CD14-positive monocyte (primary cell): ENCODE results near the gene RRP8. TPM values are rescaled to one million over a fixed set of nuclear protein-coding genes. Genes with fewer than 3 reads are reported as not detected.
A peak's percentile ranks its signal among the peaks of the same experiment; 100 is the strongest.

ENCODE experiments used
- DNase-seq, 3 donors: peaks; one replicate each; pipeline ENCODE4 v3.0.0-alpha.2; 2011 to 2022
- H2AFZ ChIP-seq: 2 replicates; pipeline ENCODE4 v1.6.0; 2012; ENCODE audit warnings: mild to moderate bottlenecking, low read depth, low read length, inconsistent platforms; ENCODE audit not compliant: insufficient read depth, poor library complexity, severe bottlenecking
- H3K27ac ChIP-seq, 2 donors: 1 replicate in 1 of 2; 2 replicates in 1 of 2; pipeline ENCODE4 v1.5.1; 2012 to 2013; ENCODE audit warnings: low read length in 2 of 2, control low read depth in 1 of 2, inconsistent platforms in 1 of 2, low read depth in 1 of 2, mild to moderate bottlenecking in 1 of 2
- H3K27me3 ChIP-seq, 2 donors: one replicate each; pipeline versions ENCODE4 v1.6.0 to v1.6.1; 2011 to 2013; ENCODE audit warnings: low read length in 2 of 2; ENCODE audit not compliant: control insufficient read depth in 2 of 2, insufficient read depth in 2 of 2
- H3K36me3 ChIP-seq, 2 donors: replicated peaks in 1 of 2; 1 replicate in 1 of 2; 2 replicates in 1 of 2; pipeline versions ENCODE4 v1.5.1 to v1.6.1; 2012 to 2013; ENCODE audit warnings: low read length in 2 of 2, control low read depth in 1 of 2, inconsistent platforms in 1 of 2, mild to moderate bottlenecking in 1 of 2; ENCODE audit not compliant: insufficient read depth in 2 of 2, control insufficient read depth in 1 of 2
- H3K4me1 ChIP-seq, 2 donors: 1 replicate in 1 of 2; 2 replicates in 1 of 2; pipeline versions ENCODE4 v1.5.1 to v1.6.1; 2012 to 2013; ENCODE audit warnings: low read length in 2 of 2, control low read depth in 1 of 2, inconsistent platforms in 1 of 2, mild to moderate bottlenecking in 1 of 2, moderate library complexity in 1 of 2; ENCODE audit not compliant: insufficient read depth in 2 of 2, control insufficient read depth in 1 of 2
- H3K4me2 ChIP-seq: replicated peaks from 2 replicates; pipeline ENCODE3; 2012; ENCODE audit warnings: low read length, moderate library complexity, mild to moderate bottlenecking; ENCODE audit not compliant: poor library complexity, severe bottlenecking; ENCODE audit errors: extremely low read depth
- H3K4me3 ChIP-seq, 3 experiments: fragments of 200-600 bp in 1 of 3; sonication (generic) in 1 of 3; replicated peaks in 1 of 3; 1 replicate in 2 of 3; 2 replicates in 1 of 3; pipeline ENCODE4 v1.5.1; 2011 to 2013; ENCODE audit warnings: low read length in 3 of 3, mild to moderate bottlenecking in 3 of 3, control low read depth in 2 of 3, low read depth in 2 of 3, inconsistent platforms in 1 of 3, moderate library complexity in 1 of 3
- H3K79me2 ChIP-seq: 2 replicates; pipeline ENCODE4 v1.6.0; 2012; ENCODE audit warnings: mild to moderate bottlenecking, control low read depth, inconsistent platforms, low read length, moderate library complexity; ENCODE audit not compliant: insufficient read depth
- H3K9ac ChIP-seq: 2 replicates; pipeline ENCODE4 v1.6.0; 2017; ENCODE audit warnings: low read length, mild to moderate bottlenecking; ENCODE audit not compliant: insufficient read depth, poor library complexity, severe bottlenecking
- H3K9me3 ChIP-seq, 2 donors: replicated peaks in 1 of 2; 1 replicate in 1 of 2; 2 replicates in 1 of 2; pipeline versions ENCODE4 v1.5.1 to v1.6.1; 2012 to 2013; ENCODE audit warnings: low read length in 2 of 2, control low read depth in 1 of 2; ENCODE audit not compliant: control insufficient read depth in 1 of 2, insufficient read depth in 1 of 2
- H4K20me1 ChIP-seq: 2 replicates; pipeline ENCODE4 v1.6.0; 2012; ENCODE audit warnings: mild to moderate bottlenecking, low read length, control low read depth, moderate library complexity; ENCODE audit not compliant: insufficient read depth
- H3K27ac Mint-ChIP-seq, 7 donors: one replicate each; pipeline ENCODE4 v1.8.0; 2020; ENCODE audit warnings: mild to moderate bottlenecking in 7 of 7, mixed read lengths in 7 of 7, moderate library complexity in 6 of 7, inconsistent platforms in 2 of 7
- H3K27me3 Mint-ChIP-seq, 3 donors: one replicate each; pipeline ENCODE4 v1.8.0; 2021 to 2022; ENCODE audit warnings: low read depth in 3 of 3, mild to moderate bottlenecking in 3 of 3, mixed read lengths in 3 of 3, moderate library complexity in 3 of 3, inconsistent platforms in 1 of 3
- H3K36me3 Mint-ChIP-seq, 2 donors: one replicate each; pipeline ENCODE4 v1.8.0; 2020; ENCODE audit warnings: mixed read lengths in 2 of 2, inconsistent platforms in 1 of 2, mild to moderate bottlenecking in 1 of 2
- H3K4me1 Mint-ChIP-seq: one replicate; pipeline ENCODE4 v1.8.0; 2020; ENCODE audit warnings: mild to moderate bottlenecking, mixed read lengths
- H3K4me3 Mint-ChIP-seq, 2 donors: one replicate each; pipeline ENCODE4 v1.8.0; 2020; ENCODE audit warnings: mild to moderate bottlenecking in 2 of 2, mixed read lengths in 2 of 2, moderate library complexity in 1 of 2
- H3K9me3 Mint-ChIP-seq, 7 donors: one replicate each; pipeline ENCODE4 v1.8.0; 2020 to 2022; ENCODE audit warnings: mixed read lengths in 7 of 7, mild to moderate bottlenecking in 6 of 7, moderate library complexity in 6 of 7, inconsistent platforms in 2 of 7
- WGBS: methylation state at CpG from one replicate; pipeline ENCODE4 v1.1.5; 2013; ENCODE audit warnings: missing lambda C conversion rate; ENCODE audit not compliant: insufficient coverage; 5-methylcytosine and 5-hydroxymethylcytosine counted together
- intact Hi-C, 2 donors: fragments of 100-400 bp; cut with micrococcal nuclease; formaldehyde crosslinking; loops; one replicate each; pipeline versions ENCODE4 v1.15.0 to v1.15.1; 2023
- polyA plus RNA-seq, 3 donors: library from polyadenylated mRNA; depleted of rRNA in 1 of 3; unstranded in 2 of 3; stranded (reverse) in 1 of 3; fragments of 300-500 nt in 2 of 3; fragments of >200 nt in 1 of 3; fragmentation: Illumina TruSeq in 2 of 3; gene quantifications; 1 replicate in 2 of 3; 2 replicates in 1 of 3; pipeline ENCODE4 v1.2.3, GENCODE V29; 2012 to 2021
- TF ChIP-seq, protein P1 (sequence below): fragments of 200-600 bp; IDR thresholded peaks from one replicate; pipeline ENCODE4 v1.8.0; 2022; ENCODE audit warnings: antibody characterized with exemption, mild to moderate bottlenecking

Gene RRP8
- polyA plus RNA-seq, 3 donors: 7.2 to 14.1 (median 11.9) TPM

GRCh38 chr11:6647836-6648235 lies 44.4 kb upstream of the RRP8 start:
- TF ChIP-seq, protein P1, sequence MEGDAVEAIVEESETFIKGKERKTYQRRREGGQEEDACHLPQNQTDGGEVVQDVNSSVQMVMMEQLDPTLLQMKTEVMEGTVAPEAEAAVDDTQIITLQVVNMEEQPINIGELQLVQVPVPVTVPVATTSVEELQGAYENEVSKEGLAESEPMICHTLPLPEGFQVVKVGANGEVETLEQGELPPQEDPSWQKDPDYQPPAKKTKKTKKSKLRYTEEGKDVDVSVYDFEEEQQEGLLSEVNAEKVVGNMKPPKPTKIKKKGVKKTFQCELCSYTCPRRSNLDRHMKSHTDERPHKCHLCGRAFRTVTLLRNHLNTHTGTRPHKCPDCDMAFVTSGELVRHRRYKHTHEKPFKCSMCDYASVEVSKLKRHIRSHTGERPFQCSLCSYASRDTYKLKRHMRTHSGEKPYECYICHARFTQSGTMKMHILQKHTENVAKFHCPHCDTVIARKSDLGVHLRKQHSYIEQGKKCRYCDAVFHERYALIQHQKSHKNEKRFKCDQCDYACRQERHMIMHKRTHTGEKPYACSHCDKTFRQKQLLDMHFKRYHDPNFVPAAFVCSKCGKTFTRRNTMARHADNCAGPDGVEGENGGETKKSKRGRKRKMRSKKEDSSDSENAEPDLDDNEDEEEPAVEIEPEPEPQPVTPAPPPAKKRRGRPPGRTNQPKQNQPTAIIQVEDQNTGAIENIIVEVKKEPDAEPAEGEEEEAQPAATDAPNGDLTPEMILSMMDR: no peak
- Histone ChIP-seq H2AFZ (peak overlapping the region; percentile 72), H3K4me1 (peaks cover 36 to 39% of the 10 kb centered on the region in 2 donors), H3K27ac (peak overlapping the region; percentile 78 to 80), H3K4me3 (peak overlapping the region in 1 of 3 experiments; percentile 60), H3K27me3 (no peaks in the 10 kb centered on the region), H3K79me2 (no peaks in the 10 kb centered on the region), H3K9ac (no peak overlapping the region), H3K4me2 (peak overlapping the region; percentile 65), H3K9me3 (no peaks in the 10 kb centered on the region), H3K36me3 (no peaks in the 10 kb centered on the region), H4K20me1 (no peaks in the 10 kb centered on the region)
- Mint-ChIP-seq H3K4me3 (no peak overlapping the region), H3K9me3 (no peaks in the 10 kb centered on the region), H3K27me3 (peaks cover 0 to 2% (median 0%) of the 10 kb centered on the region in 3 donors), H3K4me1 (no peaks in the 10 kb centered on the region), H3K27ac (no peak overlapping the region), H3K36me3 (no peaks in the 10 kb centered on the region)
- WGBS: 100% methylated on average over 2 of the region's 2 CpGs
- DNase-seq: no peak
- intact Hi-C loops: no loop called here

- peaks cover 0 to 2% (median 0%) of the 10 kb centered on the region in 3 donors for H3K27me3 Mint-ChIP-seq
- no peaks in the 10 kb centered on the region for H3K4me1 Mint-ChIP-seq
- DNase-seq: peak; percentile 57 to 74 (median 59)
- no peak overlapping the region for H3K4me3 Mint-ChIP-seq
- H4K20me1 ChIP-seq: no peaks in the 10 kb centered on the region
- no peaks in the 10 kb centered on the region for H3K79me2 ChIP-seq
- no peak overlapping the region for H3K27ac Mint-ChIP-seq
- peak overlapping the region; percentile 65 for H3K4me2 ChIP-seq
- H3K4me3 ChIP-seq: peak overlapping the region; percentile 2 to 60 (median 8)
- peaks cover 35 to 36% of the 10 kb centered on the region in 2 donors for H3K4me1 ChIP-seq
- peak overlapping the region; percentile 30 for H3K9ac ChIP-seq
- TF ChIP-seq, protein P1: no peak
- H3K36me3 ChIP-seq: no peaks in the 10 kb centered on the region
- intact Hi-C loops: no loop called here
- peak overlapping the region; percentile 78 to 80 for H3K27ac ChIP-seq
- no peaks in the 10 kb centered on the region for H3K9me3 Mint-ChIP-seq
- 25% methylated on average over 4 of the region's 9 CpGs for WGBS
- H3K27me3 ChIP-seq: no peaks in the 10 kb centered on the region
- no peaks in the 10 kb centered on the region for H3K9me3 ChIP-seq
- peak overlapping the region; percentile 72 for H2AFZ ChIP-seq
- no peaks in the 10 kb centered on the region for H3K36me3 Mint-ChIP-seq
Measured at GRCh38 chr11:6646918-6647679, 43.7 kb upstream of the RRP8 start.
